Measurements from ENCODE around the gene CTPS2.

Gene CTPS2

DNA sequence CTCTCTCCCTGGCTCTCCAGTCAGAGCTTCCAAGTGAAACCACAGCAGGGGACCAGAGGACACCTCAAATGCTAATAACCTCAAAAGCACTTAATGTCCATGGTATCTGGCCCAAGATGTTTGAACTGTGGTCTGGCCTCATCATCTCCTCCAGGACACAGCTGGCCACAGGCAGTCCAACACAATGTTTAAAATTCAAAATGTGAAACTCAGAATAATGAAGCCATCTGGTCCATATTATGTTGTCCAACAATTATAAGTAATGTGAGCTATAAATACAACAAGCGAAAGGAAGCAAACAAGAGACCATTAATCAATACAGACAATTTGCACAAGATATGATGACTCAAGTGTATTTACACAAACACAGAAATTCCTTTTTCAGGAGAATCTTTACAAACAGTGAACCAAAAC is 153.3 kb downstream of the CTPS2 start:
- H3K4me1 ChIP-seq = no peaks in the 10 kb centered on the region
- no peak overlapping the region for H3K4me3 ChIP-seq (ENCODE audit: low read depth, low read length)
- no peaks in the 10 kb centered on the region for H3K36me3 ChIP-seq
- H3K9me3 ChIP-seq = no peaks in the 10 kb centered on the region
- DNase-seq = no peak
- H3K27me3 ChIP-seq = no peaks in the 10 kb centered on the region
- TF ChIP-seq, protein P1, sequence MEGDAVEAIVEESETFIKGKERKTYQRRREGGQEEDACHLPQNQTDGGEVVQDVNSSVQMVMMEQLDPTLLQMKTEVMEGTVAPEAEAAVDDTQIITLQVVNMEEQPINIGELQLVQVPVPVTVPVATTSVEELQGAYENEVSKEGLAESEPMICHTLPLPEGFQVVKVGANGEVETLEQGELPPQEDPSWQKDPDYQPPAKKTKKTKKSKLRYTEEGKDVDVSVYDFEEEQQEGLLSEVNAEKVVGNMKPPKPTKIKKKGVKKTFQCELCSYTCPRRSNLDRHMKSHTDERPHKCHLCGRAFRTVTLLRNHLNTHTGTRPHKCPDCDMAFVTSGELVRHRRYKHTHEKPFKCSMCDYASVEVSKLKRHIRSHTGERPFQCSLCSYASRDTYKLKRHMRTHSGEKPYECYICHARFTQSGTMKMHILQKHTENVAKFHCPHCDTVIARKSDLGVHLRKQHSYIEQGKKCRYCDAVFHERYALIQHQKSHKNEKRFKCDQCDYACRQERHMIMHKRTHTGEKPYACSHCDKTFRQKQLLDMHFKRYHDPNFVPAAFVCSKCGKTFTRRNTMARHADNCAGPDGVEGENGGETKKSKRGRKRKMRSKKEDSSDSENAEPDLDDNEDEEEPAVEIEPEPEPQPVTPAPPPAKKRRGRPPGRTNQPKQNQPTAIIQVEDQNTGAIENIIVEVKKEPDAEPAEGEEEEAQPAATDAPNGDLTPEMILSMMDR (IDR thresholded peaks at IDR 0.05; ENCODE audit: low read depth, low read length) = no peak

DNA sequence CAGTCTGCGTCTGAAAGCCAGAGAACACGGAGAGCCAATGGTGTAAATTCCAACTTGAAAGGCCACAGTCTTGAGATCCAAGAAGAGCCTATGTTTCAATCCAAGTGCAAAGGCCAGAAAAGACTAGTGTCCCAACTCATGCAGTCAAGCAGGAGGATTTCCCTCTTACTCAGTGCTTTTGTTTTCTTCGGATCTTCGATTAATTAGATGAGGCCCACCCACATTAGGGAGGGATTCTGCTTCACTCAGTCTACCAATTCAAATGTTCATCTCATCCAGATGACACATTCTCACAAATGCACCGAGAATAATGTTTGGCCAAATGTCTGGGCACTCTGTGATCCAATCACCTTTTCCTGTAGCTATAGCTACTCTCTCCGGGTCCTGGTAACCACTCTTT is 154.0 kb downstream of the CTPS2 start:
- Histone ChIP-seq H3K4me3 (ENCODE audit: low read depth, low read length) (no peak overlapping the region), H3K4me1 (no peaks in the 10 kb centered on the region), H3K36me3 (no peaks in the 10 kb centered on the region), H3K27me3 (no peaks in the 10 kb centered on the region), H3K9me3 (no peaks in the 10 kb centered on the region)
- DNase-seq = no peak
- TF ChIP-seq, protein P1 (IDR thresholded peaks at IDR 0.05; ENCODE audit: low read depth, low read length) = no peak

DNA sequence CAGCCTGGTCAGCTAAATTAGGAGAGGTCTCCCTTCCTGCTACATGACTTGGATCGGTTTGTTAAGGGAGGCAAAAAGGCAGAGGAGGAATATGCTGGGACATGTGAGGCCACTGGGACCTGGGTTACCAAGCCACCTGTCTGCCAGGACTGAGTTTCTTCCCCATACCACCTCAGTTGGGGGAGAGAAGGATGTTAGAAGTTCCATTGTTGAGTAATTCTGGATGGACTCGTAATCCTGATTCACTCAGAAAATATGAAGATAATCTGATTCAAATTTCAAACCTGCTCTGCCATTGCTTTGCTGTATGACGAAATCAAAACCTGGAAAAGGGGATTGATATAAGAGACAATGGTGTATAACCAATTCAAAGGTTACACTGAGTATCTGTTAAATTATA is 159.9 kb downstream of the CTPS2 start:
- Histone ChIP-seq H3K4me1 (no peaks in the 10 kb centered on the region), H3K36me3 (no peaks in the 10 kb centered on the region), H3K4me3 (ENCODE audit: low read depth, low read length) (no peak overlapping the region), H3K27me3 (no peaks in the 10 kb centered on the region), H3K9me3 (no peaks in the 10 kb centered on the region)
- TF ChIP-seq, protein P1 (IDR thresholded peaks at IDR 0.05; ENCODE audit: low read depth, low read length) = no peak
- DNase-seq = no peak

DNA sequence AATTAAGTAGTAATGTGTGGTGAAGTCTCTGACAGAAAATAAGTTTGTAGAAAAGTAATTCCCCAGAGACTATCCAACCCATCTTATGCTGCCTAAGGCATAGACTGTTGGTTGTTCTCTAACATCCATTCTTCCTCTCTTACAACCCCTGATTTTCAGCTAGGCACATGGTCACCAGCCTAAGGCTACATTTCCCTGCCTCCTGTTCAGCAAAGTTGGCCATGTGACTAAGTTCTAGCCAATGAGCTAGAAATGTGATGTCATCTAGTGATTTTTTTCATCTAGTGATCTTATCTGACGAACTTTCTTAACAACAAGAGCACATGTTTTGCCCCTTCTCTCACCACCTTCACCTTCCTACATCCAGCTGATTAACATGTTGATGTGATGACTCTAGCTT is 164.8 kb downstream of the CTPS2 start:
- H3K9me3 ChIP-seq = no peaks in the 10 kb centered on the region

DNA sequence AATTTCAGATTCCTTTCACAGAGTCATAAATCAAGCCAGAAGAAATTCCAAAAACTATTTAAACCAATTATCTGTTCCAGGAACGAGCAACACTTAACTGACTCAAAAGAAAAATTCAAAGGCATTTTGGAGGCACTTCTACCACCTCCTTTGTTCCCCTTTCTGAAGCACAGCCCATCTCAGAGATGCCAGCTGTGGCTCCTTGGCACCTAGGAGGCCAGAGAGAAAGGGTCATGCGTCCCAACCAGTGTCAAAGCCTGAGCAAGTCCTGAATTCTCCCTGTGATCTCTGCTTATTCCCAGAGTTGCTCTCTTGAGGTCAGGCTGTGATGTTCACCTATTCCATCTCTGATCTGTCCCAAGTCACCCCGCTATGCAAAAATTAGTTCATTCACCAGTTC is 167.5 kb downstream of the CTPS2 start:
- Histone ChIP-seq H3K4me1 (no peaks in the 10 kb centered on the region), H3K4me3 (ENCODE audit: low read depth, low read length) (no peak overlapping the region), H3K36me3 (no peaks in the 10 kb centered on the region), H3K9me3 (no peaks in the 10 kb centered on the region), H3K27me3 (no peaks in the 10 kb centered on the region)
- DNase-seq = no peak
- TF ChIP-seq, protein P1 (IDR thresholded peaks at IDR 0.05; ENCODE audit: low read depth, low read length) = no peak

More for the DNA sequence above, 164.8 kb downstream of the CTPS2 start:
- TF ChIP-seq, protein P1 (IDR thresholded peaks at IDR 0.05; ENCODE audit: low read depth, low read length) = no peak
- Histone ChIP-seq H3K36me3 (no peaks in the 10 kb centered on the region), H3K27me3 (no peaks in the 10 kb centered on the region), H3K4me1 (no peaks in the 10 kb centered on the region), H3K4me3 (ENCODE audit: low read depth, low read length) (no peak overlapping the region)
- no peak for DNase-seq
